ENCODE results near the gene WDR62. TPM values are rescaled to one million over a fixed set of nuclear protein-coding genes. Genes with fewer than 3 reads are reported as not detected.
A peak's percentile ranks its signal among the peaks of the same experiment; 100 is the strongest.

Gene WDR62
- total RNA-seq, 1 donor from 2014 or later = 4.6 TPM

GRCh38 chr19:36103842-36104552 lies 49.3 kb downstream of the WDR62 start:
- no peaks in the 10 kb centered on the region for H3K9me3 Mint-ChIP-seq (ENCODE audit: unreplicated experiment)
- no peak overlapping the region for H3K27ac Mint-ChIP-seq (ENCODE audit: unreplicated experiment)
- no peak for TF ChIP-seq CTCF (IDR thresholded peaks at IDR 0.05)
- no peaks in the 10 kb centered on the region for H3K27me3 Mint-ChIP-seq (ENCODE audit: unreplicated experiment)
- peaks cover 3% of the 10 kb centered on the region for H3K4me1 Mint-ChIP-seq (ENCODE audit: unreplicated experiment)
- no peak overlapping the region for H3K4me3 Mint-ChIP-seq (ENCODE audit: unreplicated experiment)
- no peak for DNase-seq (ENCODE audit: extremely low spot score, unreplicated experiment)
- H3K36me3 Mint-ChIP-seq (ENCODE audit: unreplicated experiment) = no peaks in the 10 kb centered on the region

GRCh38 chr19:36106441-36106840 lies 51.7 kb downstream of the WDR62 start:
- Mint-ChIP-seq H3K27me3 (ENCODE audit: unreplicated experiment) (no peaks in the 10 kb centered on the region), H3K36me3 (ENCODE audit: unreplicated experiment) (no peaks in the 10 kb centered on the region), H3K9me3 (ENCODE audit: unreplicated experiment) (no peaks in the 10 kb centered on the region), H3K4me3 (ENCODE audit: unreplicated experiment) (no peak overlapping the region), H3K4me1 (ENCODE audit: unreplicated experiment) (peaks cover 3% of the 10 kb centered on the region), H3K27ac (ENCODE audit: unreplicated experiment) (no peak overlapping the region)
- DNase-seq (ENCODE audit: extremely low spot score, unreplicated experiment) = no peak
- no peak for TF ChIP-seq CTCF (IDR thresholded peaks at IDR 0.05)

GRCh38 chr19:36106991-36107390 lies 52.3 kb downstream of the WDR62 start:
- no peaks in the 10 kb centered on the region for H3K27me3 Mint-ChIP-seq (ENCODE audit: unreplicated experiment)
- H3K36me3 Mint-ChIP-seq (ENCODE audit: unreplicated experiment) = no peaks in the 10 kb centered on the region
- TF ChIP-seq CTCF (IDR thresholded peaks at IDR 0.05) = no peak
- H3K4me3 Mint-ChIP-seq (ENCODE audit: unreplicated experiment) = no peak overlapping the region
- peaks cover 3% of the 10 kb centered on the region for H3K4me1 Mint-ChIP-seq (ENCODE audit: unreplicated experiment)
- H3K27ac Mint-ChIP-seq (ENCODE audit: unreplicated experiment) = no peak overlapping the region
- H3K9me3 Mint-ChIP-seq (ENCODE audit: unreplicated experiment) = no peaks in the 10 kb centered on the region
- no peak for DNase-seq (ENCODE audit: extremely low spot score, unreplicated experiment)

- no peaks in the 10 kb centered on the region for H3K9me3 Mint-ChIP-seq (ENCODE audit: unreplicated experiment)
- H3K27me3 Mint-ChIP-seq (ENCODE audit: unreplicated experiment) = no peaks in the 10 kb centered on the region
- H3K4me1 Mint-ChIP-seq (ENCODE audit: unreplicated experiment) = peaks cover 8% of the 10 kb centered on the region
- peaks cover 4% of the 10 kb centered on the region for H3K36me3 Mint-ChIP-seq (ENCODE audit: unreplicated experiment)
- no peak overlapping the region for H3K4me3 Mint-ChIP-seq (ENCODE audit: unreplicated experiment)
- TF ChIP-seq CTCF (IDR thresholded peaks at IDR 0.05) = no peak
- no peak for DNase-seq (ENCODE audit: extremely low spot score, unreplicated experiment)
- H3K27ac Mint-ChIP-seq (ENCODE audit: unreplicated experiment) = no peak overlapping the region
Measured at GRCh38 chr19:36108684-36109083, 54.0 kb downstream of the WDR62 start.

- no peak for DNase-seq (ENCODE audit: extremely low spot score, unreplicated experiment)
- Mint-ChIP-seq H3K27me3 (ENCODE audit: unreplicated experiment) (no peaks in the 10 kb centered on the region), H3K27ac (ENCODE audit: unreplicated experiment) (no peak within 1 kb of the TSS), H3K4me3 (ENCODE audit: unreplicated experiment) (peak within 1 kb of the TSS; percentile 6), H3K9me3 (ENCODE audit: unreplicated experiment) (no peaks in the 10 kb centered on the region), H3K4me1 (ENCODE audit: unreplicated experiment) (peaks cover 14% of the 10 kb centered on the region), H3K36me3 (ENCODE audit: unreplicated experiment) (peaks cover 4% of the 10 kb centered on the region)
- TF ChIP-seq CTCF (IDR thresholded peaks at IDR 0.05) = no peak
Measured at GRCh38 chr19:36110487-36111199, 55.9 kb downstream of the WDR62 start, which contains the start of gene OVOL3. OVOL3 (plus strand) TSS chr19:36111143; CDS start chr19:36111203, 60 bp downstream.

All from osteocyte (in vitro differentiated cells).